K562 (cell line): ENCODE measurements around the gene UCHL5.

Experiments
- ARID4B ChIP-seq: sonication (generic); formaldehyde crosslinking; IDR thresholded peaks from 2 replicates; pipeline ENCODE4 v1.8.0; 2022; ENCODE audit warnings: mild to moderate bottlenecking, missing genetic modification reagents
- CTCF ChIP-seq, 3 experiments: IDR thresholded peaks in 2 of 3; conservative IDR thresholded peaks in 1 of 3; 2 replicates each; pipeline ENCODE4 v1.5.1; 2011 to 2012; ENCODE audit warnings: low read length in 3 of 3, mild to moderate bottlenecking in 3 of 3, control low read depth in 2 of 3, improper control_type of control experiment in 1 of 3, inconsistent platforms in 1 of 3, low read depth in 1 of 3, mixed read lengths in 1 of 3, moderate library complexity in 1 of 3; ENCODE audit not compliant: insufficient read depth in 2 of 3
- JUNB ChIP-seq: fragments of 450-650 bp; formaldehyde crosslinking; conservative IDR thresholded peaks from 2 replicates; pipeline ENCODE4 v1.4.0; 2020; ENCODE audit warnings: mild to moderate bottlenecking
- MCM3 ChIP-seq: fragments of 450-650 bp; IDR thresholded peaks from 2 replicates; pipeline ENCODE4 v1.6.1; 2016
- MXI1 ChIP-seq: IDR thresholded peaks from 2 replicates; pipeline ENCODE4 v1.6.1; 2011; ENCODE audit warnings: low read depth, mild to moderate bottlenecking, improper control_type of control experiment, low read length
- RFX5 ChIP-seq: IDR thresholded peaks from 2 replicates; pipeline ENCODE4 v1.6.1; 2011; ENCODE audit warnings: low read depth, mild to moderate bottlenecking, improper control_type of control experiment, low read length
- SMAD1 ChIP-seq: fragments of 150-350 bp; IDR thresholded peaks from 2 replicates; pipeline ENCODE4 v1.6.1; 2014; ENCODE audit warnings: low read length, low read depth; ENCODE audit not compliant: partially characterized antibody
- SPI1 ChIP-seq: IDR thresholded peaks from 2 replicates; pipeline ENCODE4 v1.6.1; 2011; ENCODE audit warnings: low read depth, low read length, control low read depth, borderline replicate concordance
- TCF7L2 ChIP-seq: fragments of 150-350 bp; IDR thresholded peaks from 2 replicates; pipeline ENCODE4 v1.6.1; 2016; ENCODE audit warnings: low read depth, mild to moderate bottlenecking, low read length, moderate library complexity
- ZBTB40 ChIP-seq, 2 experiments: fragments of 450-650 bp in 1 of 2; sonication (generic) in 1 of 2; formaldehyde crosslinking in 1 of 2; IDR thresholded peaks; 2 replicates each; pipeline versions ENCODE4 v1.7.1 to v1.9.0; 2016 to 2022; ENCODE audit warnings: inconsistent platforms in 1 of 2, mild to moderate bottlenecking in 1 of 2, missing genetic modification reagents in 1 of 2

GRCh38 chr1:192967211-192967877 is 91.8 kb downstream of the UCHL5 start:
- TF ChIP-seq ZBTB40 (IDR thresholded peaks at IDR 0.05) (no peak), ZBTB40 (CRISPR knock-in tag; IDR thresholded peaks at IDR 0.05) (no peak), TCF7L2 (no peak), CTCF (IDR thresholded peaks at IDR 0.05 in 2 of 3, conservative IDR thresholded peaks at IDR 0.05 in 1 of 3; ENCODE audit: insufficient read depth in 2 of 3, low read depth in 1 of 3, low read length in 3 of 3) (no peak), RFX5 (no peak), ARID4B (no peak), SPI1 (peak; percentile 74; the same call in 1 of the 2 replicates), MCM3 (no peak), JUNB (CRISPR knock-in tag) (no peak), MXI1 (no peak), SMAD1 (no peak)
